ENCODE results near the gene EXOC7. TPM values are rescaled to one million over a fixed set of nuclear protein-coding genes. Genes with fewer than 3 reads are reported as not detected.

The EXOC7 gene
- total and polyA plus RNA-seq, 2 of the 4 experiments (the other 2 are of a cell fraction), result 85.9 to 118 TPM

- H4K8ac ChIP-seq (ENCODE audit: low read depth in 2 of 2, low read length in 2 of 2), result no peak overlapping the region
- TF ChIP-seq BHLHE40 (IDR thresholded peaks at IDR 0.05; ENCODE audit: low read depth, low read length) (no peak), POLR2A (IDR thresholded peaks at IDR 0.05; ENCODE audit: low read depth, low read length) (no peak), CHD1 (IDR thresholded peaks at IDR 0.05; ENCODE audit: low read depth, low read length) (no peak), ELK1 (IDR thresholded peaks at IDR 0.05; ENCODE audit: borderline replicate concordance, low read depth, low read length) (no peak), CEBPB (IDR thresholded peaks at IDR 0.05; ENCODE audit: low read depth, low read length) (no peak), CTCF (conservative IDR thresholded peaks at IDR 0.05; ENCODE audit: low read depth, low read length) (no peak), RAD21 (IDR thresholded peaks at IDR 0.05; ENCODE audit: low read length) (no peak), FOS (IDR thresholded peaks at IDR 0.05; ENCODE audit: low read depth, low read length) (no peak), RFX5 (IDR thresholded peaks at IDR 0.05; ENCODE audit: low read depth, low read length) (no peak), MAFK (IDR thresholded peaks at IDR 0.05; ENCODE audit: low read depth, low read length) (no peak), SMC3 (IDR thresholded peaks at IDR 0.05; ENCODE audit: low read depth, low read length) (no peak), USF2 (IDR thresholded peaks at IDR 0.05; ENCODE audit: low read depth, low read length) (no peak), MXI1 (IDR thresholded peaks at IDR 0.05; ENCODE audit: borderline replicate concordance, low read depth, low read length) (no peak), RCOR1 (IDR thresholded peaks at IDR 0.05; ENCODE audit: insufficient replicate concordance, low read length) (no peak), NFE2L2 (IDR thresholded peaks at IDR 0.05; ENCODE audit: low read depth, low read length) (no peak), MAZ (IDR thresholded peaks at IDR 0.05; ENCODE audit: borderline replicate concordance, low read depth, low read length) (no peak)
- no peaks in the 10 kb centered on the region for H3K27me3 ChIP-seq (ENCODE audit: control insufficient read depth, insufficient read depth, low read length)
- in situ Hi-C loops (cut with MboI; ENCODE audit: low sequenced_read_pairs), result no loop called here
- H3K36me3 ChIP-seq (ENCODE audit: control insufficient read depth, insufficient read depth, low read length), result peaks cover 68% of the 10 kb centered on the region
- no peak for ATAC-seq (ENCODE audit: low read depth)
- no peak overlapping the region for H3K23ac ChIP-seq (ENCODE audit: low read depth, low read length)
- no peak overlapping the region for H4K91ac ChIP-seq (ENCODE audit: insufficient read depth, low read depth, low read length)
- H3K4me3 ChIP-seq (ENCODE audit: insufficient read depth, low read depth, low read length), result no peak overlapping the region
- H3K4me2 ChIP-seq (ENCODE audit: low read depth, low read length), result no peak overlapping the region
- H2AFZ ChIP-seq (replicated peaks; ENCODE audit: low read length, poor library complexity), result no peak overlapping the region
- no peak for DNase-seq
- 100% methylated on average over 2 of the region's 3 CpGs; no CpG with 5 or more reads in 1 of the 2 experiments for WGBS, 2 experiments (ENCODE audit: extremely low coverage in 2 of 2, insufficient read length in 1 of 2)
- dilution Hi-C loops (cut with HindIII; ENCODE audit: low sequenced_read_pairs, unreplicated experiment), result no loop called here
- peaks cover 29% of the 10 kb centered on the region for H4K20me1 ChIP-seq (ENCODE audit: insufficient read depth, low read length)
- no TSS peak for BruUV-seq (replicated peaks)
- H2BK120ac ChIP-seq (ENCODE audit: low read depth, low read length), result no peak overlapping the region
- no peak overlapping the region for H3K56ac ChIP-seq (ENCODE audit: extremely low read depth, insufficient read depth, low read length)
- no peak overlapping the region for H3K14ac ChIP-seq (replicated peaks; ENCODE audit: low read depth, low read length)
- H4K5ac ChIP-seq (ENCODE audit: low read depth, low read length), result no peak overlapping the region
- intact Hi-C loops (cut with micrococcal nuclease), result no loop called here
- H2BK20ac ChIP-seq (ENCODE audit: low read depth, low read length), result no peak overlapping the region
- no peak overlapping the region for H2BK15ac ChIP-seq (ENCODE audit: low read depth, low read length)
- H3K79me1 ChIP-seq (ENCODE audit: low read depth in 1 of 2, low read length in 2 of 2), result peaks cover 10 to 67% of the 10 kb centered on the region in 2 experiments
- H3K9ac ChIP-seq (ENCODE audit: low read depth, low read length), result no peak overlapping the region
- peaks cover 21% of the 10 kb centered on the region for H3K9me1 ChIP-seq (ENCODE audit: insufficient read depth, low read length)
- H2AK9ac ChIP-seq (replicated peaks; ENCODE audit: low read depth, low read length, poor library complexity), result no peak overlapping the region
- no peak overlapping the region for H3K18ac ChIP-seq (ENCODE audit: low read depth, low read length)
- no peak overlapping the region for H3K4ac ChIP-seq (ENCODE audit: low read depth, low read length)
- POLR2A ChIA-PET (ENCODE audit: unreplicated experiment), result no interaction called here
- H3K9me3 ChIP-seq (ENCODE audit: control insufficient read depth, insufficient read depth, low read length), result no peaks in the 10 kb centered on the region
- H3K4me1 ChIP-seq (ENCODE audit: control insufficient read depth, insufficient read depth, low read length), result no peaks in the 10 kb centered on the region; the same call in 1 of the 2 replicates
- H2BK5ac ChIP-seq (ENCODE audit: low read depth, low read length, poor library complexity, severe bottlenecking), result no peak overlapping the region
- CTCF ChIA-PET, result no interaction called here
- H2AK5ac ChIP-seq (ENCODE audit: low read depth, low read length), result no peak overlapping the region
- no peak overlapping the region for H3K27ac ChIP-seq (ENCODE audit: insufficient read depth, low read length)
These were observed 54.3 kb downstream of the EXOC7 start for GRCh38 chr17:76049239-76049638.

All from IMR-90 (cell line).